HepG2 (cell line): Measurements from ENCODE around the gene PELO. TPM values are rescaled to one million over a fixed set of nuclear protein-coding genes. Genes with fewer than 3 reads are reported as not detected.

Experiments
- ATF6 ChIP-seq: sonication (generic); formaldehyde crosslinking; conservative IDR thresholded peaks from 2 replicates; pipeline ENCODE4 v1.4.0; 2020; ENCODE audit warnings: missing genetic modification reagents
- DNMT1 ChIP-seq: sonication (generic); formaldehyde crosslinking; IDR thresholded peaks from 2 replicates; pipeline ENCODE4 v1.5.1; 2020; ENCODE audit warnings: mild to moderate bottlenecking, missing genetic modification reagents
- ESRRA ChIP-seq: sonication (generic); formaldehyde crosslinking; IDR thresholded peaks from 2 replicates; pipeline ENCODE4 v1.5.1; 2020; ENCODE audit warnings: mild to moderate bottlenecking, low read depth, missing genetic modification reagents
- MIER3 ChIP-seq: IDR thresholded peaks from 2 replicates; pipeline ENCODE4 v1.6.1; 2016; ENCODE audit warnings: missing compliant biosample characterization, borderline replicate concordance
- MTERF4 ChIP-seq: sonication (generic); formaldehyde crosslinking; IDR thresholded peaks from 2 replicates; pipeline ENCODE4 v1.8.0; 2023; ENCODE audit warnings: mild to moderate bottlenecking, missing genetic modification reagents
- MXD4 ChIP-seq: IDR thresholded peaks from 2 replicates; pipeline ENCODE4 v1.6.1; 2016; ENCODE audit warnings: mild to moderate bottlenecking, missing biosample characterization, missing genetic modification reagents
- SRSF4 ChIP-seq: fragments of 200-400 bp; formaldehyde crosslinking; IDR thresholded peaks from one replicate; pipeline ENCODE4 v1.6.1; 2018; ENCODE audit warnings: mild to moderate bottlenecking, low read depth, low read length, moderate library complexity; ENCODE audit not compliant: poor library complexity, severe bottlenecking
- TAF1 ChIP-seq: sonication (generic); formaldehyde crosslinking; IDR thresholded peaks from 2 replicates; pipeline ENCODE4 v1.4.0; 2020; ENCODE audit warnings: missing genetic modification reagents
- TEAD3 ChIP-seq: optimal IDR thresholded peaks from 2 replicates; pipeline ENCODE3; 2016; ENCODE audit warnings: borderline replicate concordance
- ZNF232 ChIP-seq: sonication (generic); formaldehyde crosslinking; IDR thresholded peaks from 2 replicates; pipeline ENCODE4 v1.4.0; 2020; ENCODE audit warnings: missing genetic modification reagents, borderline replicate concordance
- ZNF24 ChIP-seq: fragments of 450-650 bp; IDR thresholded peaks from 2 replicates; pipeline ENCODE4 v1.6.1; 2017; ENCODE audit warnings: antibody characterized with exemption, mild to moderate bottlenecking
- ZNF446 ChIP-seq: sonication (generic); formaldehyde crosslinking; IDR thresholded peaks from 2 replicates; pipeline ENCODE4 v1.5.0; 2020; ENCODE audit warnings: mild to moderate bottlenecking, missing genetic modification reagents
- polyA plus RNA-seq, 8 experiments: library from polyadenylated mRNA; depleted of rRNA in 3 of 8; stranded (reverse) in 7 of 8; unstranded in 1 of 8; fragments of >200 nt; fragmentation: Illumina TruSeq in 4 of 8; extraction: Trizol in 4 of 8; gene quantifications; 2 replicates each; pipeline versions ENCODE4 v1.2.1 to v1.2.3, GENCODE V29; 2011 to 2016; ENCODE audit warnings: low read depth in 4 of 8, missing spikeins in 1 of 8, mixed read lengths in 1 of 8; ENCODE audit not compliant: insufficient read depth in 1 of 8
- total RNA-seq, 5 experiments: library from RNA; depleted of rRNA; stranded (reverse); fragments of >200 nt; fragmentation: Illumina TruSeq; extraction: Trizol; gene quantifications; 2 replicates each; pipeline ENCODE4 v1.2.3, GENCODE V29; 2016; ENCODE audit warnings: low read depth in 1 of 5
- TF ChIP-seq, protein P1 (sequence below): sonication (generic); formaldehyde crosslinking; IDR thresholded peaks from 2 replicates; pipeline ENCODE4 v1.9.0; 2021; ENCODE audit warnings: missing genetic modification reagents, borderline replicate concordance
- TF ChIP-seq, protein P2 (sequence below): IDR thresholded peaks from 2 replicates; pipeline ENCODE4 v1.6.1; 2012; ENCODE audit warnings: low read length, improper control_type of control experiment
- TF ChIP-seq, protein P3 (sequence below): sonication (generic); formaldehyde crosslinking; conservative IDR thresholded peaks from 2 replicates; pipeline ENCODE4 v1.4.0; 2020; ENCODE audit warnings: missing genetic modification reagents

The PELO gene
- total and polyA plus RNA-seq, 2 of the 13 experiments (the other 11 are each of a cell fraction or from before 2014, with no cell fraction given): 19.0 to 23.9 TPM

GRCh38 chr5:52799358-52799982, 11.8 kb downstream of the PELO start (continued):
- TF ChIP-seq, protein P1, sequence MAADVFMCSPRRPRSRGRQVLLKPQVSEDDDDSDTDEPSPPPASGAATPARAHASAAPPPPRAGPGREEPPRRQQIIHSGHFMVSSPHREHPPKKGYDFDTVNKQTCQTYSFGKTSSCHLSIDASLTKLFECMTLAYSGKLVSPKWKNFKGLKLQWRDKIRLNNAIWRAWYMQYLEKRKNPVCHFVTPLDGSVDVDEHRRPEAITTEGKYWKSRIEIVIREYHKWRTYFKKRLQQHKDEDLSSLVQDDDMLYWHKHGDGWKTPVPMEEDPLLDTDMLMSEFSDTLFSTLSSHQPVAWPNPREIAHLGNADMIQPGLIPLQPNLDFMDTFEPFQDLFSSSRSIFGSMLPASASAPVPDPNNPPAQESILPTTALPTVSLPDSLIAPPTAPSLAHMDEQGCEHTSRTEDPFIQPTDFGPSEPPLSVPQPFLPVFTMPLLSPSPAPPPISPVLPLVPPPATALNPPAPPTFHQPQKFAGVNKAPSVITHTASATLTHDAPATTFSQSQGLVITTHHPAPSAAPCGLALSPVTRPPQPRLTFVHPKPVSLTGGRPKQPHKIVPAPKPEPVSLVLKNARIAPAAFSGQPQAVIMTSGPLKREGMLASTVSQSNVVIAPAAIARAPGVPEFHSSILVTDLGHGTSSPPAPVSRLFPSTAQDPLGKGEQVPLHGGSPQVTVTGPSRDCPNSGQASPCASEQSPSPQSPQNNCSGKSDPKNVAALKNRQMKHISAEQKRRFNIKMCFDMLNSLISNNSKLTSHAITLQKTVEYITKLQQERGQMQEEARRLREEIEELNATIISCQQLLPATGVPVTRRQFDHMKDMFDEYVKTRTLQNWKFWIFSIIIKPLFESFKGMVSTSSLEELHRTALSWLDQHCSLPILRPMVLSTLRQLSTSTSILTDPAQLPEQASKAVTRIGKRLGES (CRISPR knock-in tag): no peak
- peak; percentile 91 for TF ChIP-seq TEAD3 (CRISPR knock-in tag)
- no peak; the same call in 1 of the 2 replicates for TF ChIP-seq ZNF232 (CRISPR knock-in tag)
- TF ChIP-seq TAF1 (CRISPR knock-in tag): no peak
- TF ChIP-seq MTERF4 (CRISPR knock-in tag): no peak
- no peak for TF ChIP-seq ZNF446 (CRISPR knock-in tag)
- no peak for TF ChIP-seq MIER3 (CRISPR knock-in tag)
- 0 out of 2 replicates have a peak, but pooled peaks have one; percentile 10 for TF ChIP-seq ESRRA (CRISPR knock-in tag)
- no peak for TF ChIP-seq DNMT1
- no peak for TF ChIP-seq ATF6
- no peak for TF ChIP-seq SRSF4
- TF ChIP-seq, protein P2, sequence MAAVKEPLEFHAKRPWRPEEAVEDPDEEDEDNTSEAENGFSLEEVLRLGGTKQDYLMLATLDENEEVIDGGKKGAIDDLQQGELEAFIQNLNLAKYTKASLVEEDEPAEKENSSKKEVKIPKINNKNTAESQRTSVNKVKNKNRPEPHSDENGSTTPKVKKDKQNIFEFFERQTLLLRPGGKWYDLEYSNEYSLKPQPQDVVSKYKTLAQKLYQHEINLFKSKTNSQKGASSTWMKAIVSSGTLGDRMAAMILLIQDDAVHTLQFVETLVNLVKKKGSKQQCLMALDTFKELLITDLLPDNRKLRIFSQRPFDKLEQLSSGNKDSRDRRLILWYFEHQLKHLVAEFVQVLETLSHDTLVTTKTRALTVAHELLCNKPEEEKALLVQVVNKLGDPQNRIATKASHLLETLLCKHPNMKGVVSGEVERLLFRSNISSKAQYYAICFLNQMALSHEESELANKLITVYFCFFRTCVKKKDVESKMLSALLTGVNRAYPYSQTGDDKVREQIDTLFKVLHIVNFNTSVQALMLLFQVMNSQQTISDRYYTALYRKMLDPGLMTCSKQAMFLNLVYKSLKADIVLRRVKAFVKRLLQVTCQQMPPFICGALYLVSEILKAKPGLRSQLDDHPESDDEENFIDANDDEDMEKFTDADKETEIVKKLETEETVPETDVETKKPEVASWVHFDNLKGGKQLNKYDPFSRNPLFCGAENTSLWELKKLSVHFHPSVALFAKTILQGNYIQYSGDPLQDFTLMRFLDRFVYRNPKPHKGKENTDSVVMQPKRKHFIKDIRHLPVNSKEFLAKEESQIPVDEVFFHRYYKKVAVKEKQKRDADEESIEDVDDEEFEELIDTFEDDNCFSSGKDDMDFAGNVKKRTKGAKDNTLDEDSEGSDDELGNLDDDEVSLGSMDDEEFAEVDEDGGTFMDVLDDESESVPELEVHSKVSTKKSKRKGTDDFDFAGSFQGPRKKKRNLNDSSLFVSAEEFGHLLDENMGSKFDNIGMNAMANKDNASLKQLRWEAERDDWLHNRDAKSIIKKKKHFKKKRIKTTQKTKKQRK: no peak
- no peak for TF ChIP-seq ZNF24
- no peak for TF ChIP-seq MXD4 (CRISPR knock-in tag)
- TF ChIP-seq, protein P3, sequence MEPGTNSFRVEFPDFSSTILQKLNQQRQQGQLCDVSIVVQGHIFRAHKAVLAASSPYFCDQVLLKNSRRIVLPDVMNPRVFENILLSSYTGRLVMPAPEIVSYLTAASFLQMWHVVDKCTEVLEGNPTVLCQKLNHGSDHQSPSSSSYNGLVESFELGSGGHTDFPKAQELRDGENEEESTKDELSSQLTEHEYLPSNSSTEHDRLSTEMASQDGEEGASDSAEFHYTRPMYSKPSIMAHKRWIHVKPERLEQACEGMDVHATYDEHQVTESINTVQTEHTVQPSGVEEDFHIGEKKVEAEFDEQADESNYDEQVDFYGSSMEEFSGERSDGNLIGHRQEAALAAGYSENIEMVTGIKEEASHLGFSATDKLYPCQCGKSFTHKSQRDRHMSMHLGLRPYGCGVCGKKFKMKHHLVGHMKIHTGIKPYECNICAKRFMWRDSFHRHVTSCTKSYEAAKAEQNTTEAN (CRISPR knock-in tag): no peak
